Measurements from ENCODE around the gene ABCC9. TPM values are rescaled to one million over a fixed set of nuclear protein-coding genes. Genes with fewer than 3 reads are reported as not detected.
"Not testable (repeated sequence)": the region's sequence is repeated elsewhere in the genome, so short reads cannot be mapped to it uniquely, and the experiment has no call there.

ABCC9 gene
- total RNA-seq, 1 experiment from 2014 or later: 0.23 TPM

- peak; percentile 41 for DNase-seq (ENCODE audit: low read depth)
These were observed 122.6 kb downstream of the ABCC9 start for GRCh38 chr12:21818627-21819026.

GRCh38 chr12:21815306-21816062, 125.7 kb downstream of the ABCC9 start:
- peak; percentile 29 for DNase-seq (ENCODE audit: low read depth)

- no peak for DNase-seq (ENCODE audit: low read depth)
These were observed 126.4 kb downstream of the ABCC9 start for GRCh38 chr12:21814814-21815213.

- no peak for DNase-seq (ENCODE audit: low read depth)
These were observed 126.9 kb downstream of the ABCC9 start for GRCh38 chr12:21814327-21814726.

- DNase-seq (ENCODE audit: low read depth): no peak
These were observed 127.5 kb downstream of the ABCC9 start for GRCh38 chr12:21813751-21814150.

- no peak for DNase-seq (ENCODE audit: low read depth)
These were observed 128.1 kb downstream of the ABCC9 start for GRCh38 chr12:21813125-21813524.

- DNase-seq (ENCODE audit: low read depth): not testable (repeated sequence)
These were observed 128.9 kb downstream of the ABCC9 start for GRCh38 chr12:21812340-21812739.

- DNase-seq (ENCODE audit: low read depth): no peak
These were observed 132.1 kb downstream of the ABCC9 start for GRCh38 chr12:21809100-21809499.

GRCh38 chr12:21806255-21806654, 135.0 kb downstream of the ABCC9 start:
- DNase-seq (ENCODE audit: low read depth): no peak

GRCh38 chr12:21801522-21802288, 139.5 kb downstream of the ABCC9 start:
- DNase-seq (ENCODE audit: low read depth): no peak

GRCh38 chr12:21800011-21800410, 141.2 kb downstream of the ABCC9 start:
- no peak for DNase-seq (ENCODE audit: low read depth)

- DNase-seq (ENCODE audit: low read depth): no peak
These were observed 143.7 kb downstream of the ABCC9 start for GRCh38 chr12:21797539-21797938.

GRCh38 chr12:21795648-21796328, 145.4 kb downstream of the ABCC9 start:
- no peak for DNase-seq (ENCODE audit: low read depth)

GRCh38 chr12:21794807-21795595, 146.2 kb downstream of the ABCC9 start:
- not testable (repeated sequence) for DNase-seq (ENCODE audit: low read depth)

GRCh38 chr12:21789687-21790086, 151.5 kb downstream of the ABCC9 start:
- not testable (repeated sequence) for DNase-seq (ENCODE audit: low read depth)

GRCh38 chr12:21788089-21788983, 152.9 kb downstream of the ABCC9 start:
- DNase-seq (ENCODE audit: low read depth): no peak

- DNase-seq (ENCODE audit: low read depth): no peak
These were observed 155.1 kb downstream of the ABCC9 start for GRCh38 chr12:21786041-21786531.

GRCh38 chr12:21782723-21783122, 158.5 kb downstream of the ABCC9 start:
- not testable (repeated sequence) for DNase-seq (ENCODE audit: low read depth)

GRCh38 chr12:21780786-21781185, 160.4 kb downstream of the ABCC9 start:
- no peak for DNase-seq (ENCODE audit: low read depth)

GRCh38 chr12:21776175-21776574, 165.1 kb downstream of the ABCC9 start:
- DNase-seq (ENCODE audit: low read depth): no peak
